ENCODE results near the gene MCM8.

The MCM8 gene

DNA sequence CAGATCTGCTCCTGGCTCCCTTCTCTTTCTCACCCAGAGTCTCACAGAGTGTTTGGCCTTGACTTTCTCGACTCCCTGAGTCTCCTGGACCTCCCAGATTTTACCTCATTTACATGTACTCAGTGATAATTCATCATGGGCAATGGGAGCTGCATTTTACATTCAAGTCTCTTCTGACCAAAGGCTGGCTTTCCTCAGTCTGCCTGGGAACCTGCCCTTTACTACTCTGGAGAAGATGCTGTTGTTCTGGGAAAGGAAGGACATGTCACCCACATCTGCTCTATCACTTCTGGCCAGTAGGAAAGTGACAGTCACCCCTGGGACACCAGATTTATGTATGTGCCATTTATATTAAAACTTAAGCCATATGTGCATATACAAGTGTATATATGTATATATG is 96.0 kb downstream of the MCM8 start:
- no peak for DNase-seq

DNA sequence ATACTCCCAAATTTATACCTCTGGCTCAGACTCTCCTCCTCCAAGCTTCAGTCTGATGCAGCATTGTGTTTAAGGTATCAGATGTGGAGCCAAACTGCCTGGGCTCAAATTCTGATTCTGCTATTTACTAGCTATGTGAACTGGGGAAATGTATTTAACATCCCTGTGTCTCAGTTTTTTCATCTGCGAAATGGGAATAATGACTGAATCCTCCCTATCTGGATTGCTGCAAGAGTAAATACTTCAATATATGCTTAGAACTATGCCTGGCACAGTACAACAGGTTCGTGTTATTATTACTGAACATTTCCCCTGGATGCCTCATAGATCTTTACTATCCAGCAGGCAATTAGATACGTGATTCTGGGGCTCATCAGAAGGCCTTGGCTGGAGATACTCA is 97.9 kb downstream of the MCM8 start:
- no peak for DNase-seq

All from NCI-H1105 (cell line).